GM19099 (cell line): Measurements from ENCODE around the gene FNIP1.
A peak's percentile ranks its signal among the peaks of the same experiment; 100 is the strongest.

Source experiments
- POLR2A ChIP-seq: IDR thresholded peaks from 3 replicates; pipeline ENCODE4 v1.6.1; 2011; ENCODE audit warnings: low read depth; ENCODE audit not compliant: insufficient read length; ENCODE audit errors: extremely low read depth

FNIP1 gene

DNA sequence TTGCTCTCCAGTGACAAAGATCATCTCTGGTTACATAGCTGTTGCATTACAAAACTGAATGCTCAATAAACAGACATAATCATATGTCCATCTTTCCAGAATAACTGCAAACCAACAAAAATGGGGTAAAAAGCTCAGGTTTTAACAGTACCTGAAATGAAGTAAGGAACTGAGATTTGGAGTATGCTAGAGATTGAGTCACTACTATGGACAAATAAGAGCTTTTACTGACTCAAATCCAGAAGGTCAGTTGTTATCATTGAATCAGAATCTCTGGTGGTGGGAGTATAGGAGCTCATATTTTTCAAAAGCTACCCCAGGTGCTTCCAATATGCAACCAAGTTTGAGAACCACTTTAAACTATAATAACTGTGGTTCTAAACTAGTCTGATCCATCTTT lies 157.7 kb downstream of the FNIP1 start:
- no peak for TF ChIP-seq POLR2A

DNA sequence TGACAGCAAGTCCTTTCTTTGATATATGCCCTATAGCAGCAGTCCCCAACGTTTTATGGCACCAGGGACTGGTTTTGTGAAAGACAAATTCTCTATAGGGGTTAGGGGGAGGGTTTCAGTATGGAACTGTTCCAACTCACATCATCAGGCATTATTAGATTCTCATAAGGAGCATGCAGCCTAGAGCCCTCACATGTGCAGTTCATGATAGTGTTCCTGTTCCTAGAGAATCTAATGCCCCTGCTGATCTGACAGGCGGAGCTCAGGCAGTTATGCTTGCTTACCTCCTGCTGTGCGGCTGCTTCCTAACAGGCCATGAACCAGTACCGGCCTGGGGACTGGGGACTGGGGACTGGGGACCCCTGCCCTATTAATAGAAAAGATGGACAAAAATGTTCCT lies 159.1 kb downstream of the FNIP1 start:
- TF ChIP-seq POLR2A, result no peak

DNA sequence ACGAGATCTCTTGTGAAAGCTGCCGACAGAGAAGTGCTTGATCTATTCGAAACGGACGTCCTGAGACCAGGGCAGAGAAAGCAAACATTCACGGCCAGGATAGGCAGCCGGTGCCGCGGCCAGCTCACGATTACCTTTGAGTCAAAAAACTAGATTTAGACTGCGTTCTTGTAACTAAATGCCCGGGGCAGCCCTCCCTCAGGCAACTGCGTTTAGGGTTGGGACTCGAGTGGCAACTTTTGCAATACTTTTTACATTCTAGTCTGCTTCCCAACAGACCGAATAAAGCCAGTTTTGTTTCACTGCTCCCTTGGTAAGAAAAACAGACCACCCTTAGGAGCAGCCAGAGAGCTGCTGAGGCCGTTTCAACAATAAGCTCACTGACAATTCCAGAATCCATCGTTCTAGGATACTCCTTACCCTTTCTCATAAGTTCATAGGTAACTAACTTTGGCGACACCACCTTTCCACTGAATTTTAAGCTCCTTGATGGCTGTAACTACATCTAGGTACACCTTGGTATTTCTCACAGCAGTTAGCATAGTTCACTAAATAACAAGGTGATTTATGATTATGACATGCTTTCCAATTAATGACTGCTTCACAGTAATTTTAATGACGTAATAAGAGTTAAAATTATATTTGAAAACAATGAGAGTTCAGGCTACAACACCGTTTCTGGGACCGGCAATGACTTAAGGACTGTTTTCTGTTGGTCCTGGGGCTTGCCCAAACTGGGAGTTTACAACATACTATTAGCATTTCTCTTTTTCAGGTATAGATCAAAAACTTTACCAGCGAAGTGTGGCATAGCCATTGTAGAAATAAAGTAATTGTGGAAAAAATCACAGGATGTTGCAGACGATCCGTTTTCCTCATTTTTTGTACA lies 160.9 kb downstream of the FNIP1 start:
- peak; percentile 24 for TF ChIP-seq POLR2A

DNA sequence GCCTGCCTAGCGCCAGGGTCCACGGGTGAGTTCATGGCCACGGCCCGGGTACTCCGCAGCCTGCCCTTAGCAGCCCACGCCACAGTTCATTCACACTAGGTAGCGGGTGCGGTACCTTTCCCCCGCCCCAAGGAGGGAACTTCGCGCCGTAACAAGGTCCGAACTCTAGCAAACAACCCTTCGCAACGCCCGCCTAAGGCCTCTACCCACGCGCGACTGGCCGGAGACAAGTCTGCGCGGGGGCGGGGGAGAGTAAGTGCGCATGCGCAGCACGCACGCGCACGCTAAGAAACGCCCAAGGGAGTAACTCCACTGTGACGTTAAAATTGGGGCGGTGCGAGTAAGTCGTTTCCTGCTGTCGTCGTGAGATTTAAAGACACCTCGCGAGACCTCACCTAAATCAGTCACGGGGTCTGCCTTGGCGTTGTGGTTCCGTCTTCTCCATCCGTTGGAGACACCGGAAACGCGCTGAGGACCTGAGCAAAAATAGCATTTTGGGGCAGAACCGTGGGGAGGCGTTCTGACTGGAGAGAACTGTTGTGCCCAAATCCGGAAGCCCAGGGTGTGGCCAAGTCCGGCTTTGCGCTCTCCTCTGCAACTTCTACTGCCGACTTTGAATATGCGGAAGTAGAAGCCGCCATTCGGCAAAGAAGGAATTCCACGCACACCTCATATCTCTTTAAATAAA lies 161.7 kb downstream of the FNIP1 start, which contains the start of gene RAPGEF6:
Gene RAPGEF6, minus strand, starts transcription at position 234 of the 688 bp plus-strand sequence. Its CDS starts 199 bp downstream, at position 35.
- peak; percentile 70 for TF ChIP-seq POLR2A

DNA sequence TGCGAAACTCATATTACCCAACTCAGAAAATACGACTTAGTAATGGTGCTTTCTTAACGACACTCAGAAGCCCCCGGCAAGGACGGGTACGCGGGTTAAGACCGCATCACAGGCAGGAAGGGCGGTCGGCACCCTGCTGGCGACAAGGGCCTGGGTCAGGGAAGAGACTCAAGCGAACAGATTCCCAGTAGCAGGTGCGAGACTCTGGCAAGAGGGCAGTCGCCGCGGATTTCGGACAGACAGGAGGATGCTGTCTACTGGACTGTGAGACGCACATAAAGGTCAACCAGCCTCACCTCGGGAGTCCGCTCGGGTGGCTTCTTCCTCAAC lies 162.2 kb downstream of the FNIP1 start:
- TF ChIP-seq POLR2A, result no peak

DNA sequence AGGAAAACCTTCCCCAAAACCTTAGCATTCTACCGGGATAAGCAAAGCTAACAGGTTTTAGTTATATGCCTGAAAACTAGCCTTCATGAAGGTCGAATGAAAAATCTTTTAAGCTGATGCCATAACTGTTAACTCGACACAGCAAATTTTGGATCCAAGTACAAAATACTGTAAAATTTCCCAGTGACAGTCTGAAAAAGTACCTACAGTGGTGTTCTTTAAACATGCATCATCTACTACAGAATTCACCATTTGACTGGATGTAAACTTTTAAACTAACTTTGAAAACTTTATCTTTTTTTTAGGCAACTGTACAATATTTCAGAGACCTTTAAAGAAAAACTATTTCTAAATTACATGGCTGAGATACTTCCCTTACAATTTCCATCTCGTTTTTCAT lies 162.6 kb downstream of the FNIP1 start:
- TF ChIP-seq POLR2A, result no peak

DNA sequence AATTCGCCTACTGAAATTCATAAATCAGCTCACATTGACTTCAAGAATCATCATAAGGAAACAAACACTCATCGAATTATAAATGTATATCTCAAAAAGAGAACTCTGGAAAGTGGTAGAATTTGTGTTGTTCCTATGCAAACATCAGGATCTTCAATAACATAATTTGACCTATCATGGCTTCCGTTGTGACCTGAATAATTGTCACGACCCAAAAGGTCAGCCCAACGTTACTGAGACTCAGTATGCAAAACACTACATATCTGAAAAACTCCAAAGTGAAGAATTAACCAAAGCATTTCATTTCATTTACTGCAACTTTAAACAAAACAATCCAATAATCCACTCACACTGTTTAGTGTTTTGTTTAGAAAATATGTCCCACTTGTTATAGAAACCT lies 163.0 kb downstream of the FNIP1 start:
- TF ChIP-seq POLR2A, result no peak

DNA sequence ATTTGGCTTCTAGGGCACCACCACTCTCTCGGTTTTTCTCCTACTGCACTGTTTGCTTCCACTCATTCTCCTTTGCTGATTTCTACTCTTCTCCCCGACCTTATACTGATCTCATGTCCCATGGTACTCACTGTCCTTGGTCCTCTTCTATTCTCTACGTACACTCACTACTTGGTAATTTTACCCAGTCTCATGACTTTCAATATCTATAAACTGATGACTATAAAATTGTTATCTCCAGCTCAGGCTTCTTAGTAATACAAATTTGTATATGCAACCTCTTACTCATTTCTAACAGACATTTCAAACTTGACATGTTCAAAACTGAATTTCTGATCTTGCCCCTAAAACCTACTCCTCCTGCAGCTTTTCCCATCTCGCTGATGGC lies 165.9 kb downstream of the FNIP1 start:
- TF ChIP-seq POLR2A, result no peak

DNA sequence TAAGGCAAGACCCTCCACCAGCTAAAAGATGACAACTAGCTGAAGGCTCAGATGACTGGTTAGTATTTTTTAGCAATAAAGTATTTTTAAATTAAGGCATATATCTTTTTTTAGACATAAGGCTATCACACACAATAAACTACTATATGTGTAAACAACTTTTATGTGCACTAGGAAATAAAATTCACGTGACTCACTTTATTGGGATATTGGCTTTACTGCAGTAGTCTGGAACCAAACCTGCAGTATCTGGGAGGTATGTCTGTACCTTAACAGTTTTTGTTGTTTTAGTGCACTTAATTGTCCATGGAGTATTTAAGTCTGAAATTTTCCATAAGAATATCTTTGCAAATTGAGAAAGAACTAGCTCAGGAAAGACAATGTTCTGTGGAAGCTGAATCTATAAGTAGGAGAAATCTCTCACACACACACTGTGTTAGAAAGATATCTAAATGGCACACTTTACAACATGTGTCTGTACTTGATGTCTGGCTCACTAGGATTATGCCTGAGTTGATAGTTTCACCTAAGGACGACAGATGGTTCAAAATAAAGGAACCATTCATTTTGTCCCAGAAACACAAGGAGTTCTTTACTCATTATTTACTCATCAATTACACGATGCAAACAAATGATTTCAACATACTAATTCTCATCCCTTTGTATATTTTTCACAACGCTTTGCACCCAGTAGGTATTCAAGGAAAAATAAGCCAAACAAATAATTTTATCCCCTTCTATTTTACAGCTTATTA lies 166.4 kb downstream of the FNIP1 start:
- no peak for TF ChIP-seq POLR2A

DNA sequence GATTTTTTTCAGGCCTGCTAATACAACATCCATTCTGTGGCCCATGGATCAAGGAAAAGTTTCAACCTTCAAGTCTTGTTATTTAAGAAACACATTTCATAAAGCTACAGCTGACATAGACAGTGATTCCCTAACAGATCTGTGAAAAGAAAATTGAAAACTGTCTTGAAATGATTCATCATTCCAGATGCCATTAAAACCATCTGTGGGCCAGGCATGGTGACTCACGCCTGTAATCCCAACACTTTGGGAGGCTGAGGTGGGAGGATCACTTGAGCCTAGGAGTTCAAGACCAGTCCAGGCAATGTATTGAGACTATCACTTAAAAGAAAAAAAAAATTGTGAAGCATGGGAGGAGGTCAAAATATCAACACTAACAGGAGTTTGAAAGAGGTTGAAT lies 167.8 kb downstream of the FNIP1 start:
- TF ChIP-seq POLR2A, result no peak

DNA sequence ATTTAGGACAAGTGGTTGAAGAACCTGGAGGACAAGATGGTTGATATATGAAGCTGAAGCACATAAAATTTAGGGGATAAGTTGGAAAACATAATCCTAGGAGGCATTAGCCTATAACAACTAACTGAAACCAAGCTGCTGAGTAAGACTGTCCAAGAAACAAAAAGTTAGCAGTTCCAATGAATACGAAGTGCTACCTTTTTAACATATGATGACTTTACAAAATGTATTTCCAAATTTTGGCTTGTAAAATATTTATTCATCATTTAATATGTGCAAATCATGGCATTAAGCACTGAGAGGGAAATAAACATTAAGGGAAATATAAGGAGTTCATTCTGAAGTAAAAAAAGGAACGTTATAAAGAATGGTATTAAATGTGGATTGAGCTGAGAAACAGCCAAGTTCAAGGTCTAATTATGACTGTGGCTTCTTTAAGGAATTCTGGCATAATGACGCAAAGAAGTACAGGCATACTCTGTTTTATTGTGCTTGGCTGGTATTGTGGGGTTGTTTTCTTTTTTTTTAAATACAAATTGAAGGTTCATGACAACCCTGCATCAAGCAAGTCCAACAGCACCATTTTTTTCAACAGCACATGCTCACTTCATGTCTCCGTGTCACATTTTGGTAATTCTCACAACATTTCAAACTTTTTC lies 169.5 kb downstream of the FNIP1 start:
- TF ChIP-seq POLR2A, result no peak

DNA sequence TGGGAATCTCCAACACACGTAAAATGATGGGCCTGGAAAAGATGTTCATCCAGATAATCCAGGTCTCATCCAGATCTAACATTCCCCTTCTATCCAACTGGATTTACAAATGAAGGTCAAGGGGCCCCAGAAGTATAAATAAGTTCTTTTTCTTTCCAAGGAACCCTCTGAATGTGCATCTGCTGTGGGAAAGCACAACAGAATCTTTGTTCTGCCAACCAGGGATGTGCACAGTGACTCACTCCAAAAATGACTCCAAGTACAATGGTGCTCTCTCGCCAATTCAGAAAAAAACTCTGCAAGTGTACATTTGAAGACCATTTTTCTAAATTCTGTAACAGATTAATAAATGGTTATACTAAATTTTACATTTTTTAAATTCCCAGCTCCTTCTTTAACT lies 174.2 kb downstream of the FNIP1 start:
- TF ChIP-seq POLR2A, result no peak

DNA sequence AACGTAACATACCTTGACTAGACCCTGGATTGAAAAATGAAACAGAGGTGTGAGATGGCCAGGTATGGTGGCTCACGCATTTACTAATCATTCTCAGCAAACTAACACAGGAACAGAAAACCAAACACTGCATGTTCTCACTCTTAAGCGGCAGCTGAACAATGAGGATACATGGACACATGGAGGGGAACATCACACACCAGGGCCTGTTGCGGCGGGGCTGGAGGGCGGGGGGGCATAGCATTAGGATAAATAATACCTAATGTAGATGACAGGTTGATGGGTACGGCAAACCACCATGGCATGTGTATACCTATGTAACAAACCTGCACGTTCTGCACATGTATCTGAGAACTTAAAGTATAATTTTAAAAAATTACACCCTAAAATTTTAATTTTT lies 177.7 kb downstream of the FNIP1 start:
- no peak for TF ChIP-seq POLR2A

DNA sequence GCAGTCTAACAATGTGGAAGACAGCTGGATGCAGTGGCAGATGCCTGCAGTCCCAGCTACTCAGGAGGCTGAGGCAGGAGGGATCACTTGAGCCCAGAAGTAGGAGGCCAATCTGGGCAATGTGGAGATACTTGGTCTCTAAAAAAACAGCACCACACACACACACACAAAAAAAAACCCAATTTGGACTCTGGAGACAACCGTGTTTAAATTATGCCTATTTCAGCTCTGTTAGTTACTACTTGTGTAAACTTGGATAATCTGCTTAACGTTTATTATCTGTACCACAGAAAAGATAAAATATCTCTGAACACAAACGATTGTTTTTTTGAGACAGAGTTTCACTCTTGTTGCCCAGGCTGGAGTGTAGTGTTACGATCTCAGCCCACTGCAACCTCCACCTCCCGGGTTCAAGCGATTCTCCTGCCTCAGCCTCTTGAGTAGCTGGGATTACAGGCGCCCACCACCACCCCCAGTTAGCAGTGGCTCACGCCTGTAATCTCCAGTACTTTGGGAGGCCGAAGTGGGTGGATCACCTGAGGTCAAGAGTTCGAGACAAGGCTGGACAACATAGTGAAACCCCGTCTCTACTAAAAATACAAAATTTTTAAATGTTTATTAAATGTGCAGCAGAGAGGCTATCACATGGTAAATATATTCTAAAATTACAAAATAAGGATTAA lies 179.5 kb downstream of the FNIP1 start:
- TF ChIP-seq POLR2A, result no peak
